ENCODE measurements around the gene KATNIP. TPM values are rescaled to one million over a fixed set of nuclear protein-coding genes. Genes with fewer than 3 reads are reported as not detected.
A peak's percentile ranks its signal among the peaks of the same experiment; 100 is the strongest.

The KATNIP gene
- total RNA-seq, 1 experiment from 2014 or later = 19.0 TPM

GRCh38 chr16:27547851-27548250 lies 2.1 kb upstream of the KATNIP start:
- Histone ChIP-seq H3K4me2 (ENCODE audit: low read length) (peak overlapping the region; percentile 96; the same call in 1 of the 2 replicates), H3K9ac (ENCODE audit: low read length) (no peak overlapping the region), H3K4me1 (ENCODE audit: insufficient read depth, low read length) (peaks cover 28% of the 10 kb centered on the region), H3F3A (ENCODE audit: low read length, unreplicated experiment) (no peaks in the 10 kb centered on the region), H3K4me3 (ENCODE audit: low read length) (no peak overlapping the region; the same call in 1 of the 2 replicates), H3K79me2 (ENCODE audit: low read length) (peaks cover 50% of the 10 kb centered on the region), H3K27me3 (ENCODE audit: low read length) (no peaks in the 10 kb centered on the region), H3K27ac (ENCODE audit: low read length) (no peak overlapping the region), H3K36me3 (ENCODE audit: low read depth, low read length) (peaks cover 6% of the 10 kb centered on the region), H3K9me2 (replicated peaks; ENCODE audit: low read length) (no peaks in the 10 kb centered on the region), H4K20me1 (ENCODE audit: low read length) (peaks cover 7% of the 10 kb centered on the region; the same call in 1 of the 2 replicates), H3K9me3 (ENCODE audit: low read length) (no peaks in the 10 kb centered on the region), H2AFZ (ENCODE audit: low read length) (no peak overlapping the region)
- BruUV-seq (replicated peaks) = no TSS peak
- DNase-seq = no peak
- ChIA-PET CTCF (no interaction called here), POLR2A (ENCODE audit: unreplicated experiment) (interaction anchor here (0.6 kb wide), 1 partner anchor 158 kb away, joined by 8 read pairs; no protein-coding TSS in a partner anchor)
- intact Hi-C loops (cut with micrococcal nuclease) = no loop called here
- TF ChIP-seq EZH2 (IDR thresholded peaks at IDR 0.05; ENCODE audit: low read length, unreplicated experiment) = no peak
- no peak for TF ChIP-seq EZH2phosphoT487 (IDR thresholded peaks at IDR 0.05; ENCODE audit: borderline replicate concordance, low read length)
- no peak for TF ChIP-seq CTCF (conservative IDR thresholded peaks at IDR 0.05; ENCODE audit: low read depth, low read length)
- ATAC-seq = no peak

GRCh38 chr16:27549464-27549745 lies 539 bp upstream of the KATNIP start:
- no peaks in the 10 kb centered on the region for H3K9me2 ChIP-seq (replicated peaks; ENCODE audit: low read length)

More at GRCh38 chr16:27549464-27549745, 539 bp upstream of the KATNIP start:
- peak; percentile 54 for ATAC-seq
- peak overlapping the region; percentile 96 for H3K4me2 ChIP-seq (ENCODE audit: low read length)
- peak overlapping the region; percentile 71 for H3K9ac ChIP-seq (ENCODE audit: low read length)
- ChIA-PET CTCF (no interaction called here), POLR2A (ENCODE audit: unreplicated experiment) (interaction anchor here (0.5 to 1.5 kb wide), 5 partner anchors 20 to 346 kb away, joined by 3 to 18 read pairs (median 9); partner anchors contain the start of gene KDM8)
- H3K27ac ChIP-seq (ENCODE audit: low read length) = no peak overlapping the region
- H3F3A ChIP-seq (ENCODE audit: low read length, unreplicated experiment) = no peaks in the 10 kb centered on the region
- H3K36me3 ChIP-seq (ENCODE audit: low read depth, low read length) = no peaks in the 10 kb centered on the region; the same call in 1 of the 2 replicates
- no peaks in the 10 kb centered on the region for H3K27me3 ChIP-seq (ENCODE audit: low read length)
- DNase-seq = no peak
- peaks cover 28% of the 10 kb centered on the region for H3K4me1 ChIP-seq (ENCODE audit: insufficient read depth, low read length)
- peaks cover 50% of the 10 kb centered on the region for H3K79me2 ChIP-seq (ENCODE audit: low read length)
- TF ChIP-seq EZH2phosphoT487 (IDR thresholded peaks at IDR 0.05; ENCODE audit: borderline replicate concordance, low read length) (no peak), CTCF (conservative IDR thresholded peaks at IDR 0.05; ENCODE audit: low read depth, low read length) (no peak), EZH2 (IDR thresholded peaks at IDR 0.05; ENCODE audit: low read length, unreplicated experiment) (no peak)
- no peaks in the 10 kb centered on the region for H3K9me3 ChIP-seq (ENCODE audit: low read length)
- peaks cover 7% of the 10 kb centered on the region; the same call in 1 of the 2 replicates for H4K20me1 ChIP-seq (ENCODE audit: low read length)
- peak overlapping the region; percentile 68; the same call in 1 of the 2 replicates for H2AFZ ChIP-seq (ENCODE audit: low read length)
- H3K4me3 ChIP-seq (ENCODE audit: low read length) = peak overlapping the region; percentile 97
- BruUV-seq (replicated peaks) = no TSS peak
- intact Hi-C loops (cut with micrococcal nuclease) = no loop called here
